RWPE2 (cell line): ENCODE data around the gene CCDC194.

Experiments used
- ATAC-seq: fragments of 200-7000 bp; cut with Tn5 transposase; 3 replicates; pipeline ENCODE4 v1.9.1; 2021; ENCODE audit warnings: low read depth
- DNase-seq: peaks from one replicate; pipeline ENCODE4 v3.0.0-alpha.2; 2020; ENCODE audit warnings: low spot score
- H3K27ac ChIP-seq: fragments of 450-650 bp; 2 replicates; pipeline ENCODE4 v1.5.1; 2017; ENCODE audit warnings: mild to moderate bottlenecking; ENCODE audit not compliant: poor library complexity, severe bottlenecking
- H3K27me3 ChIP-seq: fragments of 250-450 bp; sonication (Bioruptor Pico); 2 replicates; pipeline ENCODE4 v1.5.1; 2021; ENCODE audit warnings: mild to moderate bottlenecking, moderate library complexity; ENCODE audit not compliant: insufficient read depth, poor library complexity, severe bottlenecking
- H3K36me3 ChIP-seq: fragments of 250-450 bp; sonication (Bioruptor Pico); 2 replicates; pipeline ENCODE4 v1.5.1; 2020; ENCODE audit warnings: low read depth, mild to moderate bottlenecking, moderate library complexity
- H3K4me1 ChIP-seq: fragments of 250-450 bp; sonication (Bioruptor Pico); 2 replicates; pipeline ENCODE4 v1.5.1; 2021; ENCODE audit warnings: mild to moderate bottlenecking, moderate library complexity; ENCODE audit not compliant: insufficient read depth, poor library complexity, severe bottlenecking
- H3K4me3 ChIP-seq: fragments of 250-450 bp; sonication (Bioruptor Pico); 2 replicates; pipeline ENCODE4 v1.5.1; 2021; ENCODE audit warnings: mild to moderate bottlenecking, moderate library complexity; ENCODE audit not compliant: severe bottlenecking
- H3K9me3 ChIP-seq: fragments of 250-450 bp; sonication (Bioruptor Pico); 2 replicates; pipeline ENCODE4 v1.5.1; 2021; ENCODE audit warnings: mild to moderate bottlenecking, moderate library complexity; ENCODE audit not compliant: severe bottlenecking
- CTCF ChIP-seq: fragments of 450-650 bp; IDR thresholded peaks from one replicate; pipeline ENCODE4 v1.5.1; 2017; ENCODE audit warnings: mild to moderate bottlenecking, moderate library complexity; ENCODE audit not compliant: poor library complexity, severe bottlenecking

The CCDC194 gene

GRCh38 chr19:17398902-17399527 lies 5.0 kb upstream of the CCDC194 start:
- no peak for TF ChIP-seq CTCF
- Histone ChIP-seq H3K27ac (no peak overlapping the region), H3K27me3 (no peaks in the 10 kb centered on the region), H3K4me1 (no peaks in the 10 kb centered on the region), H3K9me3 (no peaks in the 10 kb centered on the region), H3K4me3 (no peak overlapping the region), H3K36me3 (no peaks in the 10 kb centered on the region)
- DNase-seq (no peak), ATAC-seq (no peak)

- DNase-seq (no peak), ATAC-seq (peak; percentile 17; the same call in 1 of the 3 replicates)
- no peaks in the 10 kb centered on the region for H3K9me3 ChIP-seq
- peak; percentile 81 for TF ChIP-seq CTCF
- no peak overlapping the region for H3K27ac ChIP-seq
- H3K4me1 ChIP-seq: no peaks in the 10 kb centered on the region
- H3K36me3 ChIP-seq: no peaks in the 10 kb centered on the region
- no peak overlapping the region for H3K4me3 ChIP-seq
- no peaks in the 10 kb centered on the region for H3K27me3 ChIP-seq
These were observed 957 bp upstream of the CCDC194 start for GRCh38 chr19:17394891-17395415.

GRCh38 chr19:17393002-17393401 lies 994 bp downstream of the CCDC194 start:
- Histone ChIP-seq H3K36me3 (no peaks in the 10 kb centered on the region), H3K27ac (no peak overlapping the region), H3K4me3 (no peak overlapping the region), H3K9me3 (no peaks in the 10 kb centered on the region), H3K27me3 (no peaks in the 10 kb centered on the region), H3K4me1 (no peaks in the 10 kb centered on the region)
- TF ChIP-seq CTCF: no peak
- ATAC-seq (no peak), DNase-seq (no peak)

GRCh38 chr19:17391371-17392151 lies 2.4 kb downstream of the CCDC194 start:
- peak; percentile 70 for TF ChIP-seq CTCF
- Histone ChIP-seq H3K4me1 (no peaks in the 10 kb centered on the region), H3K9me3 (no peaks in the 10 kb centered on the region), H3K36me3 (no peaks in the 10 kb centered on the region), H3K27me3 (no peaks in the 10 kb centered on the region), H3K27ac (no peak overlapping the region), H3K4me3 (peak overlapping the region; percentile 29)
- DNase-seq (no peak), ATAC-seq (no peak)
